HS-5 (cell line): ENCODE data around the gene PDP2.

ENCODE experiments used
- DNase-seq: peaks from one replicate; pipeline ENCODE4 v3.0.0-alpha.2; 2012; ENCODE audit warnings: low read depth

PDP2 gene

GRCh38 chr16:66936889-66937554 lies 56.7 kb downstream of the PDP2 start:
- no peak for DNase-seq

GRCh38 chr16:66937725-66938337 lies 57.5 kb downstream of the PDP2 start:
- DNase-seq, result no peak

GRCh38 chr16:66939366-66939765 lies 59.1 kb downstream of the PDP2 start:
- DNase-seq, result no peak

- DNase-seq, result no peak
Measured at GRCh38 chr16:66940236-66940635, 59.9 kb downstream of the PDP2 start.
